Measurements from ENCODE around the gene NOS1AP. TPM values are rescaled to one million over a fixed set of nuclear protein-coding genes. Genes with fewer than 3 reads are reported as not detected.

NOS1AP gene
- total RNA-seq, 1 experiment from 2014 or later = 5.3 TPM

DNA sequence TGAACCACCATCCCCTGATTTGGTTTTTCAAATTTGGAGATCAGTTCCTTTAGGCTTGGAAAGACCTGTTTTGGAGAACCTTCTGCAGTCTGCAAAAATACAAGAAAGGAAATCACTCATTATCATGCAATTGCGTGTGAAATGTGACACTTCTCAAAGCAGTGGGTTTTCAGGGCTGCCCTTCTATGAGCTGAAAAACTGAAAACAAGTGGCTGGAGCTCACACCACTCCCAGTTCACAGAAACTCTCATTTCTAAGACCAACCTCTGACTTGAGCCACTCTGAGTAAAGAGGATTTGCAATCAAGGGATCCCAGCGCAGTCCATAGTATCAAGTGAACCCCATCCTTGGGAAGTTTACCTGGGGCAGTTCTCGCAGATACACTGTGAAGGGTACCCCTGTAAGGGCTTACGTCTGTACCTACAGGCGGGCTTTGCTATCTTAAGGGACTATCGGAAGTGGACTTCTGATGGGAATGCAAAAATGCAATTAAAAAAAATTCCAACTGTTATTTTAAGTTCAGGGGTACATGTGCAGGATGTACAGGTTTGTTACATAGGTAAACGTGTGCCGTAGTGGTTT is 329.6 kb downstream of the NOS1AP start:
- Histone ChIP-seq H3K9me3 (ENCODE audit: control insufficient read depth in 1 of 2, insufficient read depth in 1 of 2, low read depth in 1 of 2, low read length in 2 of 2) (no peaks in the 10 kb centered on the region), H3K4me2 (ENCODE audit: low read length) (no peak overlapping the region), H3K4me1 (ENCODE audit: control insufficient read depth in 1 of 2, insufficient read depth in 2 of 2, low read length in 2 of 2) (no peaks in the 10 kb centered on the region), H2AFZ (ENCODE audit: low read depth, low read length, poor library complexity, severe bottlenecking) (no peak overlapping the region), H3K36me3 (ENCODE audit: control insufficient read depth in 1 of 2, insufficient read depth in 2 of 2, low read length in 2 of 2) (no peaks in the 10 kb centered on the region), H3K9ac (ENCODE audit: low read length) (no peak overlapping the region), H3K4me3 (replicated peaks in 1 of 2; ENCODE audit: low read depth in 1 of 2, low read length in 2 of 2) (no peak overlapping the region), H3K79me2 (ENCODE audit: insufficient read depth, low read length) (no peaks in the 10 kb centered on the region), H3K9me2 (ENCODE audit: insufficient read depth) (no peaks in the 10 kb centered on the region), H3K27ac (ENCODE audit: low read depth, low read length) (no peak overlapping the region), H3K27me3 (ENCODE audit: insufficient read depth, low read length) (no peaks in the 10 kb centered on the region), H4K20me1 (ENCODE audit: insufficient read depth) (no peaks in the 10 kb centered on the region)
- POLR2A ChIA-PET = no interaction called here
- intact Hi-C loops (cut with micrococcal nuclease) = loop anchor here (10.0 kb wide), 1 partner anchor 154 kb away; no protein-coding TSS in a partner anchor
- CTCF ChIA-PET = no interaction called here
- RAD21 ChIA-PET (ENCODE audit: low non-redundant PET in 1 of 2, low total read pairs in 2 of 2, uncharacterized antibody in 2 of 2, unreplicated experiment in 2 of 2) = no interaction called here
- BruUV-seq (replicated peaks) = no TSS peak
- DNase-seq (ENCODE audit: low read depth, low spot score) = no peak
- ATAC-seq = no peak
- no peak for TF ChIP-seq ZFX (IDR thresholded peaks at IDR 0.05)
- no peak for TF ChIP-seq ZBTB33 (IDR thresholded peaks at IDR 0.05; ENCODE audit: extremely low read depth, insufficient replicate concordance, low read length)
- TF ChIP-seq, protein P1, sequence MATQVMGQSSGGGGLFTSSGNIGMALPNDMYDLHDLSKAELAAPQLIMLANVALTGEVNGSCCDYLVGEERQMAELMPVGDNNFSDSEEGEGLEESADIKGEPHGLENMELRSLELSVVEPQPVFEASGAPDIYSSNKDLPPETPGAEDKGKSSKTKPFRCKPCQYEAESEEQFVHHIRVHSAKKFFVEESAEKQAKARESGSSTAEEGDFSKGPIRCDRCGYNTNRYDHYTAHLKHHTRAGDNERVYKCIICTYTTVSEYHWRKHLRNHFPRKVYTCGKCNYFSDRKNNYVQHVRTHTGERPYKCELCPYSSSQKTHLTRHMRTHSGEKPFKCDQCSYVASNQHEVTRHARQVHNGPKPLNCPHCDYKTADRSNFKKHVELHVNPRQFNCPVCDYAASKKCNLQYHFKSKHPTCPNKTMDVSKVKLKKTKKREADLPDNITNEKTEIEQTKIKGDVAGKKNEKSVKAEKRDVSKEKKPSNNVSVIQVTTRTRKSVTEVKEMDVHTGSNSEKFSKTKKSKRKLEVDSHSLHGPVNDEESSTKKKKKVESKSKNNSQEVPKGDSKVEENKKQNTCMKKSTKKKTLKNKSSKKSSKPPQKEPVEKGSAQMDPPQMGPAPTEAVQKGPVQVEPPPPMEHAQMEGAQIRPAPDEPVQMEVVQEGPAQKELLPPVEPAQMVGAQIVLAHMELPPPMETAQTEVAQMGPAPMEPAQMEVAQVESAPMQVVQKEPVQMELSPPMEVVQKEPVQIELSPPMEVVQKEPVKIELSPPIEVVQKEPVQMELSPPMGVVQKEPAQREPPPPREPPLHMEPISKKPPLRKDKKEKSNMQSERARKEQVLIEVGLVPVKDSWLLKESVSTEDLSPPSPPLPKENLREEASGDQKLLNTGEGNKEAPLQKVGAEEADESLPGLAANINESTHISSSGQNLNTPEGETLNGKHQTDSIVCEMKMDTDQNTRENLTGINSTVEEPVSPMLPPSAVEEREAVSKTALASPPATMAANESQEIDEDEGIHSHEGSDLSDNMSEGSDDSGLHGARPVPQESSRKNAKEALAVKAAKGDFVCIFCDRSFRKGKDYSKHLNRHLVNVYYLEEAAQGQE (IDR thresholded peaks at IDR 0.05; ENCODE audit: low read depth) = no peak
- no peak for TF ChIP-seq ZNF274 (IDR thresholded peaks at IDR 0.05; ENCODE audit: low read depth, low read length)
- TF ChIP-seq POLR2AphosphoS5 (IDR thresholded peaks at IDR 0.05; ENCODE audit: low read depth, low read length) = no peak
- no peak for TF ChIP-seq CBX3 (IDR thresholded peaks at IDR 0.05; ENCODE audit: low read depth)
- TF ChIP-seq ELF1 (IDR thresholded peaks at IDR 0.05; ENCODE audit: borderline replicate concordance, low read depth) = no peak
- TF ChIP-seq SIN3A (IDR thresholded peaks at IDR 0.05; ENCODE audit: low read depth) = no peak
- no peak for TF ChIP-seq SRF (IDR thresholded peaks at IDR 0.05; ENCODE audit: low read depth)
- TF ChIP-seq SP1 (IDR thresholded peaks at IDR 0.05; ENCODE audit: low read depth) = no peak
- no peak for TF ChIP-seq EGR1 (IDR thresholded peaks at IDR 0.05; ENCODE audit: low read depth)
- TF ChIP-seq, protein P2, sequence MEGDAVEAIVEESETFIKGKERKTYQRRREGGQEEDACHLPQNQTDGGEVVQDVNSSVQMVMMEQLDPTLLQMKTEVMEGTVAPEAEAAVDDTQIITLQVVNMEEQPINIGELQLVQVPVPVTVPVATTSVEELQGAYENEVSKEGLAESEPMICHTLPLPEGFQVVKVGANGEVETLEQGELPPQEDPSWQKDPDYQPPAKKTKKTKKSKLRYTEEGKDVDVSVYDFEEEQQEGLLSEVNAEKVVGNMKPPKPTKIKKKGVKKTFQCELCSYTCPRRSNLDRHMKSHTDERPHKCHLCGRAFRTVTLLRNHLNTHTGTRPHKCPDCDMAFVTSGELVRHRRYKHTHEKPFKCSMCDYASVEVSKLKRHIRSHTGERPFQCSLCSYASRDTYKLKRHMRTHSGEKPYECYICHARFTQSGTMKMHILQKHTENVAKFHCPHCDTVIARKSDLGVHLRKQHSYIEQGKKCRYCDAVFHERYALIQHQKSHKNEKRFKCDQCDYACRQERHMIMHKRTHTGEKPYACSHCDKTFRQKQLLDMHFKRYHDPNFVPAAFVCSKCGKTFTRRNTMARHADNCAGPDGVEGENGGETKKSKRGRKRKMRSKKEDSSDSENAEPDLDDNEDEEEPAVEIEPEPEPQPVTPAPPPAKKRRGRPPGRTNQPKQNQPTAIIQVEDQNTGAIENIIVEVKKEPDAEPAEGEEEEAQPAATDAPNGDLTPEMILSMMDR (IDR thresholded peaks at IDR 0.05 in 2 of 3, conservative IDR thresholded peaks at IDR 0.05 in 1 of 3; ENCODE audit: borderline replicate concordance in 1 of 3, insufficient read depth in 1 of 3, low read depth in 2 of 3, low read length in 2 of 3) = no peak
- no peak for TF ChIP-seq POLR2A (IDR thresholded peaks at IDR 0.05; ENCODE audit: borderline replicate concordance, extremely low read depth, insufficient read depth, insufficient read length)
- no peak for TF ChIP-seq CEBPB (IDR thresholded peaks at IDR 0.05; ENCODE audit: low read depth)
- TF ChIP-seq JUND (IDR thresholded peaks at IDR 0.05) = no peak
- TF ChIP-seq MAX (IDR thresholded peaks at IDR 0.05) = no peak
- TF ChIP-seq EZH2 (IDR thresholded peaks at IDR 0.05) = no peak
- TF ChIP-seq YY1 (IDR thresholded peaks at IDR 0.05; ENCODE audit: extremely low read depth, insufficient replicate concordance, low read depth, low read length) = no peak
- TF ChIP-seq, protein P3, sequence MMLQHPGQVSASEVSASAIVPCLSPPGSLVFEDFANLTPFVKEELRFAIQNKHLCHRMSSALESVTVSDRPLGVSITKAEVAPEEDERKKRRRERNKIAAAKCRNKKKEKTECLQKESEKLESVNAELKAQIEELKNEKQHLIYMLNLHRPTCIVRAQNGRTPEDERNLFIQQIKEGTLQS (IDR thresholded peaks at IDR 0.05) = no peak
- TF ChIP-seq FOSL1 (IDR thresholded peaks at IDR 0.05; ENCODE audit: low read depth) = no peak
